OCI-LY1 (cell line): Measurements from ENCODE around the gene KCNK2.

Source experiments
- EZH2 ChIP-seq: fragments of 200-600 bp; sonication (generic), shearing (Covaris generic); IDR thresholded peaks from 2 replicates; pipeline ENCODE4 v1.8.0; 2017; ENCODE audit warnings: borderline replicate concordance, mixed run types, mild to moderate bottlenecking, antibody characterized with exemption, low read length, moderate library complexity, mixed read lengths
- TF ChIP-seq, protein P1 (sequence below): fragments of 200-600 bp; sonication (generic), shearing (Covaris generic); IDR thresholded peaks from 2 replicates; pipeline ENCODE4 v1.5.1; 2017; ENCODE audit warnings: mild to moderate bottlenecking, antibody characterized with exemption, low read length, moderate library complexity, mixed read lengths

DNA sequence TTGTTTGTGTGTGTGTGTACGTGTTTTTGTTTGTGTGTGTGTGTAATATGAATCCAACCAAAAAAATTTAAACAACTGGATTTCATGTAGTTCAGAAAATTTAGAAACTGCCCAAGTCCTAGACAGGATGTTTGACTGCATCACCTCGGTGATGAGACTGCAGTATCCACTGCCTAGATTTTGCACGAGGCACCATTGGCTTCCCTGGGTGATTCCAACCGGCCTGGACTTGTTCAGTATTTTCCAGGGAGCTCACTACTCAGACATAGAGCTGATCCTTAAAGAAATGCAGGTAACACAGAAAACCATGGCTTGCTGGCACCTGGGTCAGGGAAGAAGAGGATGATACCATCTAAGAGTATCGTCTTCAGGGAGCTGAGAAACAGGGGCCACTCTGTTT lies 18.2 kb upstream of the KCNK2 start:
- TF ChIP-seq, protein P1, sequence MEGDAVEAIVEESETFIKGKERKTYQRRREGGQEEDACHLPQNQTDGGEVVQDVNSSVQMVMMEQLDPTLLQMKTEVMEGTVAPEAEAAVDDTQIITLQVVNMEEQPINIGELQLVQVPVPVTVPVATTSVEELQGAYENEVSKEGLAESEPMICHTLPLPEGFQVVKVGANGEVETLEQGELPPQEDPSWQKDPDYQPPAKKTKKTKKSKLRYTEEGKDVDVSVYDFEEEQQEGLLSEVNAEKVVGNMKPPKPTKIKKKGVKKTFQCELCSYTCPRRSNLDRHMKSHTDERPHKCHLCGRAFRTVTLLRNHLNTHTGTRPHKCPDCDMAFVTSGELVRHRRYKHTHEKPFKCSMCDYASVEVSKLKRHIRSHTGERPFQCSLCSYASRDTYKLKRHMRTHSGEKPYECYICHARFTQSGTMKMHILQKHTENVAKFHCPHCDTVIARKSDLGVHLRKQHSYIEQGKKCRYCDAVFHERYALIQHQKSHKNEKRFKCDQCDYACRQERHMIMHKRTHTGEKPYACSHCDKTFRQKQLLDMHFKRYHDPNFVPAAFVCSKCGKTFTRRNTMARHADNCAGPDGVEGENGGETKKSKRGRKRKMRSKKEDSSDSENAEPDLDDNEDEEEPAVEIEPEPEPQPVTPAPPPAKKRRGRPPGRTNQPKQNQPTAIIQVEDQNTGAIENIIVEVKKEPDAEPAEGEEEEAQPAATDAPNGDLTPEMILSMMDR: no peak
- TF ChIP-seq EZH2: no peak
